Caco-2 (cell line): Measurements from ENCODE around the gene ZFR2. TPM values are rescaled to one million over a fixed set of nuclear protein-coding genes. Genes with fewer than 3 reads are reported as not detected.

Experiments
- BruUV-seq: library from RNA; stranded (reverse); fragments of 400-500 nt; replicated peaks from 2 replicates; lab custom pipeline; 2021; lab: Mats Ljungman, UMichigan
- CTCF ChIA-PET: fragments of 300-600 bp; sonication (Branson Sonifier 250); formaldehyde crosslinking; loops from one replicate; lab custom pipeline; 2022; ENCODE audit warnings: antibody characterized with exemption; lab: Charles Lee
- POLR2A ChIA-PET: fragments of 300-600 bp; sonication (Branson Sonifier 250); formaldehyde crosslinking; loops from one replicate; lab custom pipeline; 2022; ENCODE audit warnings: antibody characterized with exemption; lab: Charles Lee
- DNase-seq, 2 experiments: peaks; one replicate each; pipeline versions ENCODE4 v3.0.0 to v3.0.0-alpha.2; 2020 to 2022
- H3K27me3 ChIP-seq: replicated peaks from 2 replicates; pipeline ENCODE4 v1.6.0; 2011; ENCODE audit warnings: low read length; ENCODE audit not compliant: control insufficient read depth, insufficient read depth
- H3K36me3 ChIP-seq: 2 replicates; pipeline ENCODE4 v1.5.1; 2011; ENCODE audit warnings: low read length; ENCODE audit not compliant: control insufficient read depth, insufficient read depth
- H3K4me1 ChIP-seq: fragments of 250-450 bp; sonication (Bioruptor Pico); 2 replicates; pipeline ENCODE4 v1.5.1; 2020; ENCODE audit warnings: mild to moderate bottlenecking
- H3K4me3 ChIP-seq: 2 replicates; pipeline ENCODE4 v1.5.1; 2011; ENCODE audit warnings: low read depth, mild to moderate bottlenecking, control low read depth, low read length
- H3K9me3 ChIP-seq: fragments of 250-450 bp; sonication (Bioruptor Pico); 2 replicates; pipeline ENCODE4 v1.5.1; 2020; ENCODE audit warnings: mild to moderate bottlenecking, moderate library complexity
- H3K27ac Mint-ChIP-seq: one replicate; pipeline ENCODE4 v1.8.0; 2022; ENCODE audit warnings: mixed read lengths; ENCODE audit not compliant: unreplicated experiment
- H3K27me3 Mint-ChIP-seq: one replicate; pipeline ENCODE4 v1.8.0; 2022; ENCODE audit warnings: mixed read lengths; ENCODE audit not compliant: insufficient read depth, unreplicated experiment
- H3K36me3 Mint-ChIP-seq: one replicate; pipeline ENCODE4 v1.8.0; 2022; ENCODE audit warnings: mild to moderate bottlenecking, mixed read lengths; ENCODE audit not compliant: insufficient read depth, unreplicated experiment
- H3K4me1 Mint-ChIP-seq: one replicate; pipeline ENCODE4 v1.8.0; 2022; ENCODE audit warnings: low read depth, mixed read lengths; ENCODE audit not compliant: unreplicated experiment
- H3K4me3 Mint-ChIP-seq: one replicate; pipeline ENCODE4 v1.8.0; 2022; ENCODE audit warnings: mild to moderate bottlenecking, moderate library complexity, mixed read lengths; ENCODE audit not compliant: unreplicated experiment
- H3K9me3 Mint-ChIP-seq: one replicate; pipeline ENCODE4 v1.8.0; 2022; ENCODE audit warnings: mixed read lengths; ENCODE audit not compliant: unreplicated experiment
- intact Hi-C: fragments of 100-400 bp; cut with micrococcal nuclease; formaldehyde crosslinking; loops from one replicate; pipeline ENCODE4 v1.10.0; 2022; ENCODE audit not compliant: unreplicated experiment
- total RNA-seq: library from RNA; stranded (reverse); gene quantifications from 2 replicates; pipeline ENCODE4 v1.2.3, GENCODE V29; 2022
- TF ChIP-seq, protein P1 (sequence below), 2 experiments: fragments of 200-600 bp in 1 of 2; IDR thresholded peaks; 1 replicate in 1 of 2; 2 replicates in 1 of 2; pipeline versions ENCODE4 v1.5.1 to v1.8.0; 2011 to 2022; ENCODE audit warnings: antibody characterized with exemption in 1 of 2, control low read depth in 1 of 2, inconsistent platforms in 1 of 2, low read depth in 1 of 2, low read length in 1 of 2, mild to moderate bottlenecking in 1 of 2, moderate library complexity in 1 of 2; ENCODE audit not compliant: insufficient read depth in 1 of 2, severe bottlenecking in 1 of 2, unreplicated experiment in 1 of 2

The ZFR2 gene
- total RNA-seq, 1 experiment from 2014 or later, result not detected

DNA sequence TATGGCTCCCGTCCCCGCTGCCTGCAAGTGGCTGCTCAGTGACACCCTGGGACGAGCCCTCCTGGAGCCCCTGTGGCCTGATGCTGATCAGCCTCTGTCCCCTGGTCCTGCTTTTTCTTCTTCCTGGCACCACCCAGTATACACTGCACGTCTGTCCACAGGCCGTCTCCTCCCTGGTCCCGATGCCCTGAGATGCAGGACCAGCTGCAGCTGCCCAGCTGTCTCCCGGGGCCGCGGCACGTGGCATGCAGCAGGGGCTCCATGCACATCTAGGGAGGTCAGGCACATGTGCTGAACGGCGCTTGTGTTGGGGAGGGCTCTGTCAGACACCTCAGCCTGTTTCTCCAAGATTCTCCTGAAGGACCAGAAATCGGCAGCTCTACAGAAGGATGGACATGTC is 30.2 kb downstream of the ZFR2 start:
- intact Hi-C loops, result no loop called here
- Mint-ChIP-seq H3K36me3 (peaks cover 6% of the 10 kb centered on the region), H3K27me3 (peaks cover 3% of the 10 kb centered on the region)

GRCh38 chr19:3837922-3838321 is 30.9 kb downstream of the ZFR2 start:
- Mint-ChIP-seq H3K4me3 (no peak overlapping the region), H3K9me3 (no peaks in the 10 kb centered on the region), H3K27ac (no peak overlapping the region), H3K27me3 (peaks cover 3% of the 10 kb centered on the region), H3K36me3 (peaks cover 6% of the 10 kb centered on the region), H3K4me1 (no peaks in the 10 kb centered on the region)
- DNase-seq, result no peak
- no peak overlapping the region for H3K4me3 ChIP-seq
- H3K27me3 ChIP-seq, result no peaks in the 10 kb centered on the region
- intact Hi-C loops, result no loop called here
- no TSS peak for BruUV-seq
- H3K9me3 ChIP-seq, result no peaks in the 10 kb centered on the region
- TF ChIP-seq, protein P1, sequence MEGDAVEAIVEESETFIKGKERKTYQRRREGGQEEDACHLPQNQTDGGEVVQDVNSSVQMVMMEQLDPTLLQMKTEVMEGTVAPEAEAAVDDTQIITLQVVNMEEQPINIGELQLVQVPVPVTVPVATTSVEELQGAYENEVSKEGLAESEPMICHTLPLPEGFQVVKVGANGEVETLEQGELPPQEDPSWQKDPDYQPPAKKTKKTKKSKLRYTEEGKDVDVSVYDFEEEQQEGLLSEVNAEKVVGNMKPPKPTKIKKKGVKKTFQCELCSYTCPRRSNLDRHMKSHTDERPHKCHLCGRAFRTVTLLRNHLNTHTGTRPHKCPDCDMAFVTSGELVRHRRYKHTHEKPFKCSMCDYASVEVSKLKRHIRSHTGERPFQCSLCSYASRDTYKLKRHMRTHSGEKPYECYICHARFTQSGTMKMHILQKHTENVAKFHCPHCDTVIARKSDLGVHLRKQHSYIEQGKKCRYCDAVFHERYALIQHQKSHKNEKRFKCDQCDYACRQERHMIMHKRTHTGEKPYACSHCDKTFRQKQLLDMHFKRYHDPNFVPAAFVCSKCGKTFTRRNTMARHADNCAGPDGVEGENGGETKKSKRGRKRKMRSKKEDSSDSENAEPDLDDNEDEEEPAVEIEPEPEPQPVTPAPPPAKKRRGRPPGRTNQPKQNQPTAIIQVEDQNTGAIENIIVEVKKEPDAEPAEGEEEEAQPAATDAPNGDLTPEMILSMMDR (IDR thresholded peaks at IDR 0.05; ENCODE audit: insufficient read depth in 1 of 2, low read depth in 1 of 2, low read length in 1 of 2, severe bottlenecking in 1 of 2, unreplicated experiment in 1 of 2), result no peak
- CTCF ChIA-PET, result no interaction called here
- no peaks in the 10 kb centered on the region for H3K4me1 ChIP-seq
- H3K36me3 ChIP-seq, result no peaks in the 10 kb centered on the region
- POLR2A ChIA-PET, result no interaction called here

More for the DNA sequence above, 30.2 kb downstream of the ZFR2 start:
- H3K4me1 ChIP-seq, result no peaks in the 10 kb centered on the region
- H3K4me3 ChIP-seq, result no peak overlapping the region
- H3K9me3 ChIP-seq, result no peaks in the 10 kb centered on the region
- BruUV-seq, result no TSS peak
- Mint-ChIP-seq H3K4me3 (no peak overlapping the region), H3K9me3 (no peaks in the 10 kb centered on the region), H3K27ac (no peak overlapping the region), H3K4me1 (no peaks in the 10 kb centered on the region)
- ChIA-PET POLR2A (interaction anchor here (0.9 kb wide), 1 partner anchor 8 kb away, joined by 4 read pairs; no protein-coding TSS in a partner anchor), CTCF (no interaction called here)
- DNase-seq, result no peak
- no peaks in the 10 kb centered on the region for H3K27me3 ChIP-seq
- TF ChIP-seq, protein P1 (IDR thresholded peaks at IDR 0.05; ENCODE audit: insufficient read depth in 1 of 2, low read depth in 1 of 2, low read length in 1 of 2, severe bottlenecking in 1 of 2, unreplicated experiment in 1 of 2), result no peak
- no peaks in the 10 kb centered on the region for H3K36me3 ChIP-seq

DNA sequence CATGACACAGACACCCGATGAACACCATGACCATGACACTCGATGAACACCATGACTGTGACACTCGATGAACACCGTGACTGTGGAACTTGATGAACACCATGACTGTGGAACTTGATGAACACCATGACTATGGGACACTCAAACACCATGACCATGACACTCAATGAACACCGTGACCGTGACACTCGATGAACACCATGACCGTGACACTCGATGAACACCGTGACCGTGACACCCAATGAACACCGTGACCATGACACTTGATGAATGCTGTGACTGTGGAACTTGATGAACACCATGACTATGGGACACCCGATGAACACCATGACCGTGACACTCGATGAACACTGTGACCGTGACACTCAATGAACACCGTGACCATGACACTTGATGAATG is 31.5 kb downstream of the ZFR2 start:
- no peak overlapping the region for H3K4me3 Mint-ChIP-seq
- no peak overlapping the region for H3K27ac Mint-ChIP-seq
- CTCF ChIA-PET, result no interaction called here
- TF ChIP-seq, protein P1 (IDR thresholded peaks at IDR 0.05; ENCODE audit: insufficient read depth in 1 of 2, low read depth in 1 of 2, low read length in 1 of 2, severe bottlenecking in 1 of 2, unreplicated experiment in 1 of 2), result no peak
- DNase-seq, result no peak
- Histone ChIP-seq H3K36me3 (no peaks in the 10 kb centered on the region), H3K4me1 (no peaks in the 10 kb centered on the region), H3K4me3 (no peak overlapping the region), H3K27me3 (no peaks in the 10 kb centered on the region), H3K9me3 (no peaks in the 10 kb centered on the region)
- POLR2A ChIA-PET, result no interaction called here
- BruUV-seq, result no TSS peak
- intact Hi-C loops, result no loop called here
- peaks cover 3% of the 10 kb centered on the region for H3K27me3 Mint-ChIP-seq
- H3K4me1 Mint-ChIP-seq, result no peaks in the 10 kb centered on the region
- peaks cover 6% of the 10 kb centered on the region for H3K36me3 Mint-ChIP-seq
- H3K9me3 Mint-ChIP-seq, result no peaks in the 10 kb centered on the region
